ENCODE measurements around the gene MPIG6B.
A peak's percentile ranks its signal among the peaks of the same experiment; 100 is the strongest.

Gene MPIG6B

DNA sequence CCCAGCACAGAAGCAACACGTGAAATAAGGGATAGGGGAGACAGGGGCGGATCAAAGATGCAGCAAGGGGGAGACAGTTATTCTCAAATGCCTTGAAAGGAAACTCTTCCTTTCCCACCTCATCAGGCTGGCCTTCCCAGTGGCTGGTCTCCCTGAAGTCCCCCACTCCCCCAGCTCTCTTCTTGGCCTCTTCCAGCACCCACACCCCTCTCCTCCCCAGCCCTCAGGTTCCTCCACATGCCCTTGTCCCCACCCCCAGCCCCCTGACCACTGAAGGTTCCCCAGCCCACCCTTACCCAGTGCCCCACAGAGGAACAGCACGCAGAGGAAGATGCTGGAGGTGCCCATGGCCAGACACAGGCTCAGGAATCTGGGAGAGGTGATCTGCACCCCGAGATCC lies 9.7 kb upstream of the MPIG6B start:
- Histone ChIP-seq H3K4me3 (ENCODE audit: low read depth, low read length) (no peak overlapping the region), H3K36me3 (ENCODE audit: control insufficient read depth in 2 of 2, insufficient read depth in 1 of 2, low read length in 2 of 2) (no peaks in the 10 kb centered on the region), H3K27ac (ENCODE audit: extremely low read depth, low read depth, low read length) (no peak overlapping the region), H3K4me1 (ENCODE audit: control insufficient read depth, insufficient read depth, low read length) (peaks cover 4% of the 10 kb centered on the region), H3K9me3 (ENCODE audit: control insufficient read depth, insufficient read depth, low read depth, low read length) (no peaks in the 10 kb centered on the region)
- TF ChIP-seq, protein P1, sequence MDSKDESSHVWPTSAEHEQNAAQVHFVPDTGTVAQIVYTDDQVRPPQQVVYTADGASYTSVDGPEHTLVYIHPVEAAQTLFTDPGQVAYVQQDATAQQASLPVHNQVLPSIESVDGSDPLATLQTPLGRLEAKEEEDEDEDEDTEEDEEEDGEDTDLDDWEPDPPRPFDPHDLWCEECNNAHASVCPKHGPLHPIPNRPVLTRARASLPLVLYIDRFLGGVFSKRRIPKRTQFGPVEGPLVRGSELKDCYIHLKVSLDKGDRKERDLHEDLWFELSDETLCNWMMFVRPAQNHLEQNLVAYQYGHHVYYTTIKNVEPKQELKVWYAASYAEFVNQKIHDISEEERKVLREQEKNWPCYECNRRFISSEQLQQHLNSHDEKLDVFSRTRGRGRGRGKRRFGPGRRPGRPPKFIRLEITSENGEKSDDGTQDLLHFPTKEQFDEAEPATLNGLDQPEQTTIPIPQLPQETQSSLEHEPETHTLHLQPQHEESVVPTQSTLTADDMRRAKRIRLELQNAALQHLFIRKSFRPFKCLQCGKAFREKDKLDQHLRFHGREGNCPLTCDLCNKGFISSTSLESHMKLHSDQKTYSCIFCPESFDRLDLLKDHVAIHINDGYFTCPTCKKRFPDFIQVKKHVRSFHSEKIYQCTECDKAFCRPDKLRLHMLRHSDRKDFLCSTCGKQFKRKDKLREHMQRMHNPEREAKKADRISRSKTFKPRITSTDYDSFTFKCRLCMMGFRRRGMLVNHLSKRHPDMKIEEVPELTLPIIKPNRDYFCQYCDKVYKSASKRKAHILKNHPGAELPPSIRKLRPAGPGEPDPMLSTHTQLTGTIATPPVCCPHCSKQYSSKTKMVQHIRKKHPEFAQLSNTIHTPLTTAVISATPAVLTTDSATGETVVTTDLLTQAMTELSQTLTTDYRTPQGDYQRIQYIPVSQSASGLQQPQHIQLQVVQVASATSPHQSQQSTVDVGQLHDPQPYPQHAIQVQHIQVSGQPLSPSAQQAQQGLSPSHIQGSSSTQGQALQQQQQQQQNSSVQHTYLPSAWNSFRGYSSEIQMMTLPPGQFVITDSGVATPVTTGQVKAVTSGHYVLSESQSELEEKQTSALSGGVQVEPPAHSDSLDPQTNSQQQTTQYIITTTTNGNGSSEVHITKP (tag by site-specific recombination; IDR thresholded peaks at IDR 0.05): peak; percentile 47; the same call in 1 of the 2 replicates
- no peak for TF ChIP-seq ZNF155 (tag by site-specific recombination; IDR thresholded peaks at IDR 0.05)
- ChIA-PET POLR2A (interaction anchor here (1.0 to 2.3 kb wide), 5 partner anchors 10 to 114 kb away, joined by 3 to 10 read pairs (median 4); partner anchors contain the start of genes ABHD16A, HSPA1B and MSH5), CTCF (interaction anchor here (1.0 kb wide), 1 partner anchor 21 kb away, joined by 4 read pairs; no protein-coding TSS in a partner anchor)

DNA sequence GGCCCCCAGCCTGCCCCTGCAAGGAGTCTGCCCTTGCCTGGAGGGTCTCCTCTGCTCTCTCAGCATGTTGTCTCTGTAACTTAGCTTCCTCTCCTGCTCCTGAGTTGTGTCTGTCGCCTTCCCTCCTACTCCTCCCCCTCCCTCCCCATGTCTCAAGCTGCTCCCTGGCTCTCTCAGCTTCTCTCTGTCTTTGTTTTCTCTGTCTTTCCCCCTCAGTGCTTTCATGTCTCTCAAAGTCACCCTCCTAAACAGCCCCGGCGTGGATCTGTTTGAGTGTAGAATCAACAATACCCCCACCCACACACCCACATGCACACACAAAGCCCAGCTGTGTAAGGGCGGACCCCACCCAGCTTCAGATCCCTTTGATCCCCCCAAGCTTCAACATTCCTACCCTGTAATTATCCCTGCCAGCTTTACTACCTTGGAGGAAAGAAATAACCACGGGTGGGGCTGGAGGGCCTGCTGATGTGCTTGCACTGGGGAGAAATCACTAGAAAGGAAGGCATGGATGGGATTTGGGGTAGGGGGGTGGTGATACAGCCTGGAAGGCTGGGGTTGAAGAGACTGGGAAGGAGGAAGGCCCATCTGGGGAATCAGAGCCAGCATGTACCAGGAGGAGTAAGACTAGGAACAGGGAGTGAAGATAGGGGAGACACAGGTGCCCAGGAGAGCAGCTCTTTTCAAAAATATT lies 9.0 kb upstream of the MPIG6B start:
- Histone ChIP-seq H3K27ac (ENCODE audit: extremely low read depth, low read depth, low read length) (peak overlapping the region; percentile 46), H3K4me1 (ENCODE audit: control insufficient read depth, insufficient read depth, low read length) (peaks cover 4% of the 10 kb centered on the region), H3K36me3 (ENCODE audit: control insufficient read depth in 2 of 2, insufficient read depth in 1 of 2, low read length in 2 of 2) (no peaks in the 10 kb centered on the region), H3K4me3 (ENCODE audit: low read depth, low read length) (no peak overlapping the region), H3K9me3 (ENCODE audit: control insufficient read depth, insufficient read depth, low read depth, low read length) (no peaks in the 10 kb centered on the region)
- POLR2A ChIA-PET: interaction anchor here (0.8 to 2.3 kb wide), 6 partner anchors 11 to 113 kb away, joined by 3 to 10 read pairs (median 4); partner anchors contain the start of genes ABHD16A, HSPA1B and MSH5
- CTCF ChIA-PET: interaction anchor here (0.6 to 1.5 kb wide), 6 partner anchors 10 to 1180 kb away, joined by 3 to 8 read pairs (median 4); no protein-coding TSS in a partner anchor
- TF ChIP-seq OVOL3 (tag by site-specific recombination; IDR thresholded peaks at IDR 0.05) (no peak), ZNF670 (tag by site-specific recombination; IDR thresholded peaks at IDR 0.05; ENCODE audit: low read depth) (no peak), ZSCAN16 (tag by site-specific recombination; IDR thresholded peaks at IDR 0.05) (no peak), ZFHX2 (tag by site-specific recombination; conservative IDR thresholded peaks at IDR 0.05) (peak; percentile 99), ZBTB17 (tag by site-specific recombination; IDR thresholded peaks at IDR 0.05) (peak; percentile 48), MZF1 (tag by site-specific recombination; IDR thresholded peaks at IDR 0.05; ENCODE audit: borderline replicate concordance) (peak; percentile 84), ZNF341 (tag by site-specific recombination; IDR thresholded peaks at IDR 0.05; ENCODE audit: low read depth) (peak; percentile 73), ZBTB20 (tag by site-specific recombination; IDR thresholded peaks at IDR 0.05) (peak; percentile 26; the same call in 1 of the 2 replicates), SP7 (tag by site-specific recombination; IDR thresholded peaks at IDR 0.05) (peak; percentile 99), PRDM1 (tag by site-specific recombination; IDR thresholded peaks at IDR 0.05) (peak; percentile 89), ZNF248 (tag by site-specific recombination; IDR thresholded peaks at IDR 0.05) (no peak), ZNF558 (tag by site-specific recombination; IDR thresholded peaks at IDR 0.05) (no peak), ZFP3 (tag by site-specific recombination; IDR thresholded peaks at IDR 0.05; ENCODE audit: low read depth) (no peak), ZSCAN30 (tag by site-specific recombination; IDR thresholded peaks at IDR 0.05) (no peak), IKZF3 (tag by site-specific recombination; IDR thresholded peaks at IDR 0.05) (peak; percentile 11; the same call in 1 of the 2 replicates), ZNF830 (tag by site-specific recombination; IDR thresholded peaks at IDR 0.05; ENCODE audit: low read depth) (no peak), EGR2 (tag by site-specific recombination; IDR thresholded peaks at IDR 0.05; ENCODE audit: low read depth) (peak; percentile 99), ZNF211 (tag by site-specific recombination; IDR thresholded peaks at IDR 0.05; ENCODE audit: low read depth) (no peak), ZNF394 (tag by site-specific recombination; IDR thresholded peaks at IDR 0.05; ENCODE audit: borderline replicate concordance) (peak; percentile 100), GLIS2 (tag by site-specific recombination; IDR thresholded peaks at IDR 0.05) (peak; percentile 40; the same call in 1 of the 2 replicates), ZFP69B (tag by site-specific recombination; IDR thresholded peaks at IDR 0.05) (peak; percentile 50; the same call in 1 of the 2 replicates)
- TF ChIP-seq, protein P2, sequence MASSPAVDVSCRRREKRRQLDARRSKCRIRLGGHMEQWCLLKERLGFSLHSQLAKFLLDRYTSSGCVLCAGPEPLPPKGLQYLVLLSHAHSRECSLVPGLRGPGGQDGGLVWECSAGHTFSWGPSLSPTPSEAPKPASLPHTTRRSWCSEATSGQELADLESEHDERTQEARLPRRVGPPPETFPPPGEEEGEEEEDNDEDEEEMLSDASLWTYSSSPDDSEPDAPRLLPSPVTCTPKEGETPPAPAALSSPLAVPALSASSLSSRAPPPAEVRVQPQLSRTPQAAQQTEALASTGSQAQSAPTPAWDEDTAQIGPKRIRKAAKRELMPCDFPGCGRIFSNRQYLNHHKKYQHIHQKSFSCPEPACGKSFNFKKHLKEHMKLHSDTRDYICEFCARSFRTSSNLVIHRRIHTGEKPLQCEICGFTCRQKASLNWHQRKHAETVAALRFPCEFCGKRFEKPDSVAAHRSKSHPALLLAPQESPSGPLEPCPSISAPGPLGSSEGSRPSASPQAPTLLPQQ (tag by site-specific recombination; IDR thresholded peaks at IDR 0.05): peak; percentile 74; the same call in 1 of the 2 replicates
- TF ChIP-seq, protein P3, sequence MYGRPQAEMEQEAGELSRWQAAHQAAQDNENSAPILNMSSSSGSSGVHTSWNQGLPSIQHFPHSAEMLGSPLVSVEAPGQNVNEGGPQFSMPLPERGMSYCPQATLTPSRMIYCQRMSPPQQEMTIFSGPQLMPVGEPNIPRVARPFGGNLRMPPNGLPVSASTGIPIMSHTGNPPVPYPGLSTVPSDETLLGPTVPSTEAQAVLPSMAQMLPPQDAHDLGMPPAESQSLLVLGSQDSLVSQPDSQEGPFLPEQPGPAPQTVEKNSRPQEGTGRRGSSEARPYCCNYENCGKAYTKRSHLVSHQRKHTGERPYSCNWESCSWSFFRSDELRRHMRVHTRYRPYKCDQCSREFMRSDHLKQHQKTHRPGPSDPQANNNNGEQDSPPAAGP (tag by site-specific recombination; IDR thresholded peaks at IDR 0.05): peak; percentile 96
- TF ChIP-seq, protein P4, sequence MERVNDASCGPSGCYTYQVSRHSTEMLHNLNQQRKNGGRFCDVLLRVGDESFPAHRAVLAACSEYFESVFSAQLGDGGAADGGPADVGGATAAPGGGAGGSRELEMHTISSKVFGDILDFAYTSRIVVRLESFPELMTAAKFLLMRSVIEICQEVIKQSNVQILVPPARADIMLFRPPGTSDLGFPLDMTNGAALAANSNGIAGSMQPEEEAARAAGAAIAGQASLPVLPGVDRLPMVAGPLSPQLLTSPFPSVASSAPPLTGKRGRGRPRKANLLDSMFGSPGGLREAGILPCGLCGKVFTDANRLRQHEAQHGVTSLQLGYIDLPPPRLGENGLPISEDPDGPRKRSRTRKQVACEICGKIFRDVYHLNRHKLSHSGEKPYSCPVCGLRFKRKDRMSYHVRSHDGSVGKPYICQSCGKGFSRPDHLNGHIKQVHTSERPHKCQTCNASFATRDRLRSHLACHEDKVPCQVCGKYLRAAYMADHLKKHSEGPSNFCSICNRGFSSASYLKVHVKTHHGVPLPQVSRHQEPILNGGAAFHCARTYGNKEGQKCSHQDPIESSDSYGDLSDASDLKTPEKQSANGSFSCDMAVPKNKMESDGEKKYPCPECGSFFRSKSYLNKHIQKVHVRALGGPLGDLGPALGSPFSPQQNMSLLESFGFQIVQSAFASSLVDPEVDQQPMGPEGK (tag by site-specific recombination; IDR thresholded peaks at IDR 0.05): peak; percentile 63; the same call in 1 of the 2 replicates
